RWPE1 (cell line): Measurements from ENCODE around the gene SPAG16.
A peak's percentile ranks its signal among the peaks of the same experiment; 100 is the strongest.

ENCODE experiments used
- CTCF ChIA-PET: fragments of 350-600 bp; sonication (Branson Sonifier 250); formaldehyde crosslinking; extraction: SDS; loops from one replicate; lab custom pipeline; 2021; lab: Yijun Ruan, JAX
- POLR2A ChIA-PET: fragments of 400-600 bp; formaldehyde crosslinking; extraction: SDS; loops from one replicate; lab custom pipeline; 2020; ENCODE audit warnings: antibody characterized with exemption; ENCODE audit not compliant: low non-redundant PET; lab: Yijun Ruan, JAX
- DNase-seq: peaks from one replicate; pipeline ENCODE4 v3.0.0; 2012; ENCODE audit warnings: low spot score
- H3K27ac ChIP-seq: fragments of 450-650 bp; 2 replicates; pipeline ENCODE4 v1.5.1; 2017
- TF ChIP-seq, protein P1 (sequence below): fragments of 450-650 bp; conservative IDR thresholded peaks from 2 replicates; pipeline ENCODE4 v1.5.1; 2017; ENCODE audit warnings: low read depth, mild to moderate bottlenecking

Gene SPAG16

DNA sequence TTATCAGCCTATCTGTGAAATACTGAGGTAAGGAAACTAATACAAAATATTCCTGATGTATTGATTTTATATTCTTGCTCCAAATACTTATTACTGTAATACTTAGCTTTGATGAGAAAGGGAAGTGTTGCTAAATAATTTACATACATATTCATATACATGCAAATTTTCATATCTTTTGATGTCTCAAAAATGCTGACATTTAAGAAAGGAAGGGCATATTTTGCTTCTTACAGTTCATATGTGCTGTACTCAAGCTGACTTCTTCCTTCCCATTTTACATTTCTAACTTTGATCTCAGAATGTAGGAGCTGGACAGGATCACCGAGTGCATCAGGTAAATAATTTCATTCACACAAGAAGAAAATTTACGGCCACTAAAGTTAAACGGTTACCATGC, 727.4 kb downstream of the SPAG16 start:
- CTCF ChIA-PET, result no interaction called here
- POLR2A ChIA-PET, result no interaction called here
- DNase-seq, result no peak
- TF ChIP-seq, protein P1, sequence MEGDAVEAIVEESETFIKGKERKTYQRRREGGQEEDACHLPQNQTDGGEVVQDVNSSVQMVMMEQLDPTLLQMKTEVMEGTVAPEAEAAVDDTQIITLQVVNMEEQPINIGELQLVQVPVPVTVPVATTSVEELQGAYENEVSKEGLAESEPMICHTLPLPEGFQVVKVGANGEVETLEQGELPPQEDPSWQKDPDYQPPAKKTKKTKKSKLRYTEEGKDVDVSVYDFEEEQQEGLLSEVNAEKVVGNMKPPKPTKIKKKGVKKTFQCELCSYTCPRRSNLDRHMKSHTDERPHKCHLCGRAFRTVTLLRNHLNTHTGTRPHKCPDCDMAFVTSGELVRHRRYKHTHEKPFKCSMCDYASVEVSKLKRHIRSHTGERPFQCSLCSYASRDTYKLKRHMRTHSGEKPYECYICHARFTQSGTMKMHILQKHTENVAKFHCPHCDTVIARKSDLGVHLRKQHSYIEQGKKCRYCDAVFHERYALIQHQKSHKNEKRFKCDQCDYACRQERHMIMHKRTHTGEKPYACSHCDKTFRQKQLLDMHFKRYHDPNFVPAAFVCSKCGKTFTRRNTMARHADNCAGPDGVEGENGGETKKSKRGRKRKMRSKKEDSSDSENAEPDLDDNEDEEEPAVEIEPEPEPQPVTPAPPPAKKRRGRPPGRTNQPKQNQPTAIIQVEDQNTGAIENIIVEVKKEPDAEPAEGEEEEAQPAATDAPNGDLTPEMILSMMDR, result no peak
- no peak overlapping the region for H3K27ac ChIP-seq

DNA sequence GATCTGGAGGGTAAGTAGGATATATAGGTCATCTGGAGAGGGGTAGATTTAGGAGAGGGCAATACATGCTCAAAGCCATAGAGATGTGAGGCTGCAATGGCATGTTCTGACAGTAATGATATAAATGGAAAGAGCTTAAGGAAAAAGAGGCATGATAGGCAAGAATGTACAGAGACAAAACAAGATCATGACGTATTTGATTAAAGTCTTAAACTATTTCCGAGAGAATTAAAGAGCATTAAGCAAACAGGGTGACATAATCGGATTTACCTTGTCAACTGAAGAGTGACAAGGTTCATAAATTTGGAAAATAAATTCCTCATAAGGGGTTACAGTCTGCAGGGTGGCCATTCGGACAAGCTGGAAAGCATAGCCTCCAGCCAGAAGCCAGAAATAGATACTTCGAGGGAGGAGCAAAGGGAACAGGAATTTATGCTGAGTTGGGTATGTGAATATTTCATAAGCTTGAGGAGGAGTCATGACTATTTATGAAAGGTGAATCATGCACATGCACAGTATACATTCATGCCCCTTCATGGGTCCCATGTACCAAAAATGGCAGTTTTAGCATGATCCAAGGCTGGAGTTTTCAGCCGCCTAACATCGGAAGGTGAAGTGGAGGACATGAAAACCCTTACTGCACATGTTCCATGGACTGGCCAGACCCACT, 730.4 kb downstream of the SPAG16 start:
- DNase-seq, result no peak
- TF ChIP-seq, protein P1, result no peak
- POLR2A ChIA-PET, result no interaction called here
- no peak overlapping the region for H3K27ac ChIP-seq
- CTCF ChIA-PET, result interaction anchor here (0.7 kb wide), 1 partner anchor 283 kb away, joined by 3 read pairs; no protein-coding TSS in a partner anchor

DNA sequence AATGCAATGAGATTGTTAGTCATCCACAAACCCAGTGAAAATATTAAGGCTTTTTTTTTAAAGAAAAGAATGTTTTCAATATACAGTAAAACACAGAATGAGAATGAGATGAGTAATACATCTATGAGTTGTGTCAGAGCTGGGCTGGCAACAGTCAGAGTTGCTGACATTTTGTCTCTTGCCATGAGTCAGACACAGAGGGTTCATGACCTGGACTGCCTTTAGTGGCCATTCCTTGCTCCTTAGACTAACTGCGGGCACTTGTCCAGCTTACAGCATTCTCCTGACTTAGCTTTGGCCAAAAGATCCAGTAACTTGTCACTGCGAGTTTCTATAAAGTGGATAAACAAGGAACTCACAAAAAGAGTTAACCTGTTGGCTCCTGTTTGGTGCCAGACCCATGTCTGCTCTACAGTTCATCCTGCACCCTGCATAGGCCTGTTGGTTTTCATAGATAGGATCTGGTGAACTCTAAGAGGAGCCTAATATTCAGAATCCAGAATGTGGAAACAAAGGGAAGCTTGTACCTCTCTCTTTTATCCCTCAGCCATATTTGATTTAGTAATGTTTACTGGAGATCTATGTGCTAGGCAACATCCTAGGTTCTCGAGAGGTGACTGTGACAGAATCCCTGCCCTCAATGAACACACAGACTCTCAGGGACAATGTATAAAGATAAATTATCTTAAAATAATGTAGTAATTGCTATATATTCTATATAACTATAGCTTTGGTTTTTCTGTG, 735.1 kb downstream of the SPAG16 start:
- TF ChIP-seq, protein P1, result no peak
- ChIA-PET CTCF (interaction anchor here (0.7 kb wide), 1 partner anchor 960 kb away, joined by 3 read pairs; no protein-coding TSS in a partner anchor), POLR2A (no interaction called here)
- H3K27ac ChIP-seq, result no peak overlapping the region
- peak; percentile 83 for DNase-seq

DNA sequence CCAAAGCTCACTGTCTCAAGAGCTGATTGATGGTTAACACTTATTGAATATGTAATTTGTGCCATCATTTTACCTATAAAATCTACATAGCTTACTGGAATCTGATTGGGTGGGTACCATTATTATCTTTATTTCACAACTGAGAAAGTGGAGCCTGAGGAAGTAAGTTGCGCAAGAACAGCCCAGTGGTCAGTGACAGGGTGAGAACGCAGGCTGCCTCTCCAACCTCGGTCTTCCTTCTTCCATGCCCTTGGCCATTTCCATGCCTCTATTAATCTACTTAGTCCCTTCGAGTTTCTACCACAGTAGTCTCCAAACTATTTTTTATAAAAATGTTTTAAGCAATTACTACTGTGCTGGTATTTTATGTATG, 735.7 kb downstream of the SPAG16 start:
- TF ChIP-seq, protein P1, result no peak
- POLR2A ChIA-PET, result no interaction called here

DNA sequence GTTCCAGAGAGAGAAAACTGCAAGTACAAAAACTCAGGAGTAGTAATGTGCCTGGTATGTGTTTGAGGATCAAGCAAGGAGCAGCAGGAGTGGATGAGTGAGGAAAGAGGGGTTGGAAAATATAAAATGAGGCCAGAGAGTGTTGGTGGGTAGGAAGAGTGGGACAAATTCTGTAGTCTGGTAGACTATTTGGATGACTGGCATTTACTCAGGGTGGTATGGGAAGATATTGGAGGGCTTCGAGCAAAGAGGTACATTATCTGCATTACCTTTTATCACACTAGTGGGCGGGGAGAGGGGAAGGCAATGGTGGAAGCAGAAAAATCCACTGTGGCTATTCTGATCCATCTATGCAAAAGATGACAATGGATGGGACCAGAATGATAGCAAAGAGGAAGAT, 744.9 kb downstream of the SPAG16 start:
- ChIA-PET POLR2A (no interaction called here), CTCF (no interaction called here)
- DNase-seq, result no peak
- H3K27ac ChIP-seq, result no peak overlapping the region
- TF ChIP-seq, protein P1, result no peak

More for the DNA sequence above, 735.7 kb downstream of the SPAG16 start:
- H3K27ac ChIP-seq, result no peak overlapping the region
- DNase-seq, result no peak
- CTCF ChIA-PET, result no interaction called here

DNA sequence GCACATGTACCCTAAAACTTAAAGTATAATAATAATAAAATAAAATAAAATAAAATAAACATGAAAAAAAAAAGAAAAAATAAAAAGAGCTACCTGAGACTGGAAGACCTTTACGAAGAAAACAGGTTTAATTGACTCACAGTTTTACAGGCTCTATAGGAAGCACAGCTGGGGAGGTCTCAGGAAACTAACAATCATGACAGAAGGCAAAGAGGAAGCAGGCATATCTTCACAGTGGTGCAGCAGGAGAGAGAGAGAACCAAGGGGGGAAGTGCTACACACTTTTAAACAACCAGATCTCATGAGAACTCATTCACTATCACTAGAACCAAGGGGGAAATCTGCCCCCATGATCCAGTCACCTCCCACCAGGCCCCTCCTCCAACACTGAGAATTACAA, 747.3 kb downstream of the SPAG16 start:
- ChIA-PET POLR2A (no interaction called here), CTCF (no interaction called here)
- DNase-seq, result no peak
- TF ChIP-seq, protein P1, result no peak
- no peak overlapping the region for H3K27ac ChIP-seq
